Aorta (tissue), 5 donors: ENCODE measurements around the gene FAM241B. TPM values are rescaled to one million over a fixed set of nuclear protein-coding genes. Genes with fewer than 3 reads are reported as not detected.

ENCODE experiments used
- ATAC-seq: fragments of 200-7000 bp; cut with Tn5 transposase; one replicate; pipeline ENCODE4 v1.9.1; 2022; ENCODE audit warnings: moderate library complexity; ENCODE audit not compliant: low FRiP score
- DNase-seq, 2 donors: peaks; one replicate each; pipeline ENCODE4 v3.0.0-alpha.2; 2020
- H3K27ac ChIP-seq, 2 donors: one replicate each; pipeline ENCODE4 v1.5.1; 2013; ENCODE audit warnings: low read length in 2 of 2, mild to moderate bottlenecking in 2 of 2, moderate library complexity in 2 of 2, control low read depth in 1 of 2, inconsistent platforms in 1 of 2, low read depth in 1 of 2
- H3K27me3 ChIP-seq, 2 donors: one replicate each; pipeline ENCODE4 v1.6.1; 2013; ENCODE audit warnings: control low read depth in 1 of 2, low read length in 1 of 2, mild to moderate bottlenecking in 1 of 2, moderate library complexity in 1 of 2; ENCODE audit not compliant: insufficient read depth in 2 of 2, control insufficient read depth in 1 of 2
- H3K36me3 ChIP-seq, 2 donors: one replicate each; pipeline ENCODE4 v1.6.1; 2013; ENCODE audit warnings: control low read depth in 1 of 2, low read length in 1 of 2, mild to moderate bottlenecking in 1 of 2; ENCODE audit not compliant: insufficient read depth in 2 of 2, control insufficient read depth in 1 of 2
- H3K4me1 ChIP-seq, 2 donors: one replicate each; pipeline ENCODE4 v1.6.1; 2013; ENCODE audit warnings: low read length in 2 of 2, control low read depth in 1 of 2, mild to moderate bottlenecking in 1 of 2, moderate library complexity in 1 of 2; ENCODE audit not compliant: insufficient read depth in 2 of 2, control insufficient read depth in 1 of 2
- H3K4me3 ChIP-seq, 2 donors: one replicate each; pipeline ENCODE4 v1.5.1; 2013; ENCODE audit warnings: low read length in 2 of 2, control low read depth in 1 of 2, mild to moderate bottlenecking in 1 of 2
- H3K9me3 ChIP-seq: one replicate; pipeline ENCODE4 v1.6.1; 2013; ENCODE audit warnings: mild to moderate bottlenecking, low read length; ENCODE audit not compliant: control insufficient read depth
- WGBS, 2 donors: extraction: QIAGEN DNeasy Blood & Tissue Kit; methylation state at CpG; one replicate each; pipeline ENCODE4 v1.1.7; 2013; 5-methylcytosine and 5-hydroxymethylcytosine counted together
- intact Hi-C, 2 donors: fragments of 100-400 bp; cut with DNase I; formaldehyde crosslinking; loops; one replicate each; pipeline versions ENCODE4 v1.14.2 to v1.15.0; 2022
- polyA plus RNA-seq, 2 donors: library from polyadenylated mRNA; stranded (reverse); fragments of 200-250 nt; gene quantifications; one replicate each; pipeline ENCODE4 v1.2.3, GENCODE V29; 2013
- total RNA-seq, 2 donors: library from RNA; stranded (reverse); fragmentation: NEBNext Ultra II Directional; extraction: Animal tissue kit (Norgen Biotek cat#: 25700); gene quantifications; one replicate each; pipeline ENCODE4 v1.2.1, GENCODE V29; 2021
- donor health status: healthy with polysubstance abuse.
- donor health status: Bipolar disorder and iron deficiency.
- donor health status: DM: no; HTN: no; CAD: no.
- donor health status: DM: no; HTN: no; CAD: no.
- donor health status: DM: yes; HTN: yes; CAD: no.

Gene FAM241B
- total and polyA plus RNA-seq, 4 donors, result 4.7 to 10.6 (median 8.3) TPM

DNA sequence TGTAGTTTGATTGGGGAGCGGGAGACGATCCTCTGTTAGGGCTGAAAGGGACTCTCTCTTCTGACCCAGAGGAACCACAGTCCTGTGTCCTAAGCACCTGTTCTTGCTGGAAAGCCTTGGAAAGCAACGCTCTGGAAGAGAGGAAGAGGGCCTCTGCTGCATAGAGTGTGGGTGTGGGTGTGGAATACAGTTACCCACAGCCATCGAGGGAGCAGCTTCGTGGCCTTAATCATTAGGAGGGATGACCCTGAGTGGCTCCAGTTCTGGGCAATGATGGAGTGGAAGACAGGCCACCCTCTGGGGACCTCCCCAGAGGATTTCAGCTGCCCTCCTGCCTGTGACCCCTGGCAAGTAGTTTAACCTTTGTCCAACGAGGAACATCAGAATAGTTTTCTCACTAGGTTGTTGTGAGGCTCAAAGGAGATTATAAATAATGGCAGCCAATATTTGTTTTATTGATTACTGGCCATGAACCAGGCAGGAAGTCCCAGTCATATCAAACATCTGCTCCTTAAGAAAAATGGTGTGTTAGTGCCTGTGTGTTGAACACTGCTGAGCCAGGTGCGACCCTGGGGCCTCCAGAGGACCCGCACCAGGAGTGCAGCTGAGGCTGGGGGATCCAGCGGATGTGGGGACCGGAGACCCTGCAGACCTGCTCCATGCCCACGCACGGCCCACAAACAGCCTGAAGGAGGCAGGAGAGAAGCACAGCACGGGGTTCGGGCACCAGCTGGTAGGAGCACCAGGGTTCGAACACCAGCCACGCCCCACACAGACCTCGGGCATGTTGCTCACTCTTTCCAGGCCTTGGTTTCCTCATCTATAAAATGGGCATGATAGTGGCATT lies 35.6 kb downstream of the FAM241B start:
- H3K27ac ChIP-seq, result no peak overlapping the region
- no peaks in the 10 kb centered on the region for H3K27me3 ChIP-seq
- no peaks in the 10 kb centered on the region for H3K4me1 ChIP-seq
- DNase-seq (no peak), ATAC-seq (no peak)
- no peaks in the 10 kb centered on the region for H3K9me3 ChIP-seq
- H3K36me3 ChIP-seq, result no peaks in the 10 kb centered on the region
- WGBS, 2 donors, result 78 to 79% methylated on average over 17 of the region's 17 CpGs
- H3K4me3 ChIP-seq, result no peak overlapping the region
- intact Hi-C loops, result no loop called here

- Histone ChIP-seq H3K27me3 (no peaks in the 10 kb centered on the region), H3K4me3 (no peak overlapping the region), H3K36me3 (no peaks in the 10 kb centered on the region), H3K27ac (no peak overlapping the region), H3K4me1 (no peaks in the 10 kb centered on the region), H3K9me3 (no peaks in the 10 kb centered on the region)
- intact Hi-C loops, result no loop called here
- DNase-seq (no peak), ATAC-seq (no peak)
- WGBS, 2 donors, result 91 to 100% methylated on average over 4 of the region's 4 CpGs
These were observed 36.7 kb downstream of the FAM241B start for GRCh38 chr10:69666756-69667155.

DNA sequence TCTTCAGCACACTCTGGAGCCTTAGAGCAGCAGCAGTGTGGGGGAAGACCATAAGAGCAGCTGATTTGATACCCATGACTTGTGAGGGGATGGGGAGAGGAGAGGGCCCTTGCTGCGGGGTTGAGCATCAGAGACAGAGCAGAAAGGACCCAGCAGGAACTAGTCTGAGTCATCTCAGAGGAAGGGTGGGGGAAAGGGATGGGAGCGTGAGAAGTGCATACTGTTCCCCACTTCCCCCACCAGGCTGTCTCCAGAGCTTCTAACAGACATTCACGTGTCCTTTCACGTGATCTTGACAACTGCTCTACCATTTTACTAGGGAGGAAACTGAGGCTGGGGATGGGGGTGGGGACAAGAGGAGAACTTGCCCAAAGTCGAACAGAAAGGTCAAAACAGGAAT lies 38.7 kb downstream of the FAM241B start:
- WGBS, 2 donors, result 87 to 92% methylated on average over 5 of the region's 5 CpGs
- Histone ChIP-seq H3K27ac (no peak overlapping the region), H3K27me3 (no peaks in the 10 kb centered on the region), H3K4me3 (no peak overlapping the region), H3K36me3 (no peaks in the 10 kb centered on the region), H3K9me3 (no peaks in the 10 kb centered on the region), H3K4me1 (no peaks in the 10 kb centered on the region)
- DNase-seq (no peak), ATAC-seq (no peak)
- intact Hi-C loops, result no loop called here

GRCh38 chr10:69669409-69669808 lies 39.4 kb downstream of the FAM241B start:
- Histone ChIP-seq H3K27ac (no peak overlapping the region), H3K36me3 (no peaks in the 10 kb centered on the region), H3K4me1 (no peaks in the 10 kb centered on the region), H3K27me3 (no peaks in the 10 kb centered on the region), H3K9me3 (no peaks in the 10 kb centered on the region), H3K4me3 (no peak overlapping the region)
- no peak for DNase-seq
- intact Hi-C loops, result no loop called here
- 75 to 79% methylated on average over 4 of the region's 4 CpGs for WGBS, 2 donors
- ATAC-seq, result no peak

GRCh38 chr10:69673521-69673920 lies 43.5 kb downstream of the FAM241B start:
- Histone ChIP-seq H3K36me3 (no peaks in the 10 kb centered on the region), H3K4me1 (no peaks in the 10 kb centered on the region), H3K27ac (no peak overlapping the region), H3K27me3 (no peaks in the 10 kb centered on the region), H3K9me3 (no peaks in the 10 kb centered on the region), H3K4me3 (no peak overlapping the region)
- ATAC-seq, result no peak
- 82 to 85% methylated on average over 3 of the region's 3 CpGs for WGBS, 2 donors
- intact Hi-C loops, result no loop called here
- DNase-seq, result no peak

GRCh38 chr10:69674786-69675185 lies 44.7 kb downstream of the FAM241B start:
- Histone ChIP-seq H3K36me3 (no peaks in the 10 kb centered on the region), H3K27me3 (no peaks in the 10 kb centered on the region), H3K27ac (no peak overlapping the region), H3K9me3 (no peaks in the 10 kb centered on the region), H3K4me3 (no peak overlapping the region), H3K4me1 (no peaks in the 10 kb centered on the region)
- DNase-seq (no peak), ATAC-seq (no peak)
- intact Hi-C loops, result no loop called here
- 85 to 90% methylated on average over 2 of the region's 2 CpGs for WGBS, 2 donors

- no peak overlapping the region for H3K27ac ChIP-seq
- 63 to 78% methylated on average over 4 of the region's 4 CpGs for WGBS, 2 donors
- no peak overlapping the region for H3K4me3 ChIP-seq
- H3K4me1 ChIP-seq, result no peaks in the 10 kb centered on the region
- DNase-seq, result peak in 1 of 2 donors; percentile 32
- no peaks in the 10 kb centered on the region for H3K36me3 ChIP-seq
- no peaks in the 10 kb centered on the region for H3K27me3 ChIP-seq
- intact Hi-C loops, result no loop called here
- no peaks in the 10 kb centered on the region for H3K9me3 ChIP-seq
- no peak for ATAC-seq
These were observed 46.3 kb downstream of the FAM241B start for GRCh38 chr10:69676301-69676700.

GRCh38 chr10:69677985-69678654 lies 48.1 kb downstream of the FAM241B start:
- intact Hi-C loops, result no loop called here
- Histone ChIP-seq H3K9me3 (no peaks in the 10 kb centered on the region), H3K4me3 (no peak overlapping the region), H3K4me1 (no peaks in the 10 kb centered on the region), H3K27me3 (no peaks in the 10 kb centered on the region), H3K27ac (no peak overlapping the region), H3K36me3 (no peaks in the 10 kb centered on the region)
- no peak for ATAC-seq
- 84 to 85% methylated on average over 20 of the region's 20 CpGs for WGBS, 2 donors
- DNase-seq, result peak in 1 of 2 donors; percentile 24

- DNase-seq (no peak), ATAC-seq (no peak)
- Histone ChIP-seq H3K36me3 (no peaks in the 10 kb centered on the region), H3K4me1 (no peaks in the 10 kb centered on the region), H3K27ac (no peak overlapping the region), H3K27me3 (no peaks in the 10 kb centered on the region), H3K4me3 (no peak overlapping the region), H3K9me3 (no peaks in the 10 kb centered on the region)
- intact Hi-C loops, result loop anchor here in 1 of 2 donors (5.0 kb wide), 1 partner anchor 32 kb away; no protein-coding TSS in a partner anchor
- 81 to 86% methylated on average over 9 of the region's 9 CpGs for WGBS, 2 donors
These were observed 49.7 kb downstream of the FAM241B start for GRCh38 chr10:69679736-69680135.
